GM12878 (cell line): ENCODE results near the gene PCDHGA8. TPM values are rescaled to one million over a fixed set of nuclear protein-coding genes. Genes with fewer than 3 reads are reported as not detected.

Experiments used
- LARP7 ChIP-seq: fragments of 450-650 bp; IDR thresholded peaks from 2 replicates; pipeline ENCODE4 v1.6.1; 2017; ENCODE audit warnings: mild to moderate bottlenecking
- MYB ChIP-seq: fragments of 150-350 bp; IDR thresholded peaks from 2 replicates; pipeline ENCODE4 v1.6.1; 2014; ENCODE audit warnings: mild to moderate bottlenecking, low read depth, low read length, borderline replicate concordance
- polyA plus RNA-seq, 11 experiments: library from polyadenylated mRNA; depleted of rRNA in 4 of 11; unstranded in 6 of 11; stranded (reverse) in 5 of 11; fragments of >200 nt; fragmentation: Nextera tagmentation in 4 of 11; fragmentation: Illumina TruSeq in 1 of 11; extraction: Ambion mirVana in 4 of 11; extraction: Trizol in 1 of 11; gene quantifications; 1 replicate in 1 of 11; 2 replicates in 10 of 11; pipeline versions ENCODE4 v1.2.1 to v1.2.3, GENCODE V29; 2011 to 2016; ENCODE audit warnings: inconsistent platforms in 2 of 11, missing spikeins in 2 of 11, low read depth in 1 of 11
- total RNA-seq, 4 experiments: library from RNA; depleted of rRNA in 3 of 4; stranded (reverse); fragments of >200 nt in 3 of 4; fragmentation: Illumina TruSeq in 1 of 4; extraction: Trizol in 1 of 4; gene quantifications; 2 replicates each; pipeline versions ENCODE4 v1.2.1 to v1.2.3, GENCODE V29; 2013 to 2021
- TF ChIP-seq, protein P1 (sequence below): fragments of 450-650 bp; IDR thresholded peaks from 2 replicates; pipeline ENCODE4 v1.6.1; 2017; ENCODE audit warnings: low read depth, mild to moderate bottlenecking, moderate library complexity
- TF ChIP-seq, protein P2 (sequence below): fragments of 450-650 bp; IDR thresholded peaks from 2 replicates; pipeline ENCODE4 v1.6.1; 2017; ENCODE audit warnings: mild to moderate bottlenecking
- TF ChIP-seq, protein P3 (sequence below): IDR thresholded peaks from 2 replicates; pipeline ENCODE4 v1.6.1; 2012; ENCODE audit warnings: mild to moderate bottlenecking, low read depth, low read length

The PCDHGA8 gene
- total and polyA plus RNA-seq, 10 of the 15 experiments (the other 5 are each of a cell fraction or from before 2014, with no cell fraction given), result 0.01 to 0.04 TPM; not detected in 8

DNA sequence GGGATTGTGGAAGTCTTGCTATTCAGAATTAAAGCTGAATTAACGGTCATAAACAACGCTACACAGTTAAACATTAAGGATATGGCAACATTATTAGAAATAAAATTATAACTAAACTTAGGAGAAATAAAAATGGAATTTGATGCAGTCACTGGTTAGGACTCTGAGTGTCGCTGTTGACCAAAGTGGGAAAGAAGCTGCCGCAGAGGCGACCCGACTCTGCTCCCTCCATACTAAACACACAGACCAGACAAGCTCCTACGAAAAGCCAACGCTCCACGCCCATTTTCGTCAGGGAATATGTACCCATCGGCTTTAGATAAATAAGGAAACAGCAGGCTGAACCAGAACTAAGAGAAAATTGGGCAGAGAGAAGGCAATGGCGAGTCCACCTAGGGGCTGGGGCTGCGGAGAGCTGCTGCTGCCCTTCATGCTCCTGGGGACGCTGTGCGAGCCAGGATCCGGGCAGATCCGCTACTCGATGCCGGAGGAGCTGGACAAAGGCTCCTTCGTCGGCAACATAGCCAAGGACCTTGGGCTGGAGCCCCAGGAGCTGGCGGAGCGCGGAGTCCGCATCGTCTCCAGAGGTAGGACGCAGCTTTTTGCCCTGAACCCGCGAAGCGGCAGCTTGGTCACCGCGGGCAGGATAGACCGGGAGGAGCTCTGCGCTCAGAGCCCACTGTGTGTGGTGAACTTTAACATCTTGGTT lies 28.3 kb upstream of the PCDHGA8 start, which contains the start of gene PCDHGA5 (continued):
- TF ChIP-seq, protein P1, sequence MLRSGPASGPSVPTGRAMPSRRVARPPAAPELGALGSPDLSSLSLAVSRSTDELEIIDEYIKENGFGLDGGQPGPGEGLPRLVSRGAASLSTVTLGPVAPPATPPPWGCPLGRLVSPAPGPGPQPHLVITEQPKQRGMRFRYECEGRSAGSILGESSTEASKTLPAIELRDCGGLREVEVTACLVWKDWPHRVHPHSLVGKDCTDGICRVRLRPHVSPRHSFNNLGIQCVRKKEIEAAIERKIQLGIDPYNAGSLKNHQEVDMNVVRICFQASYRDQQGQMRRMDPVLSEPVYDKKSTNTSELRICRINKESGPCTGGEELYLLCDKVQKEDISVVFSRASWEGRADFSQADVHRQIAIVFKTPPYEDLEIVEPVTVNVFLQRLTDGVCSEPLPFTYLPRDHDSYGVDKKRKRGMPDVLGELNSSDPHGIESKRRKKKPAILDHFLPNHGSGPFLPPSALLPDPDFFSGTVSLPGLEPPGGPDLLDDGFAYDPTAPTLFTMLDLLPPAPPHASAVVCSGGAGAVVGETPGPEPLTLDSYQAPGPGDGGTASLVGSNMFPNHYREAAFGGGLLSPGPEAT, result no peak
- TF ChIP-seq, protein P2, sequence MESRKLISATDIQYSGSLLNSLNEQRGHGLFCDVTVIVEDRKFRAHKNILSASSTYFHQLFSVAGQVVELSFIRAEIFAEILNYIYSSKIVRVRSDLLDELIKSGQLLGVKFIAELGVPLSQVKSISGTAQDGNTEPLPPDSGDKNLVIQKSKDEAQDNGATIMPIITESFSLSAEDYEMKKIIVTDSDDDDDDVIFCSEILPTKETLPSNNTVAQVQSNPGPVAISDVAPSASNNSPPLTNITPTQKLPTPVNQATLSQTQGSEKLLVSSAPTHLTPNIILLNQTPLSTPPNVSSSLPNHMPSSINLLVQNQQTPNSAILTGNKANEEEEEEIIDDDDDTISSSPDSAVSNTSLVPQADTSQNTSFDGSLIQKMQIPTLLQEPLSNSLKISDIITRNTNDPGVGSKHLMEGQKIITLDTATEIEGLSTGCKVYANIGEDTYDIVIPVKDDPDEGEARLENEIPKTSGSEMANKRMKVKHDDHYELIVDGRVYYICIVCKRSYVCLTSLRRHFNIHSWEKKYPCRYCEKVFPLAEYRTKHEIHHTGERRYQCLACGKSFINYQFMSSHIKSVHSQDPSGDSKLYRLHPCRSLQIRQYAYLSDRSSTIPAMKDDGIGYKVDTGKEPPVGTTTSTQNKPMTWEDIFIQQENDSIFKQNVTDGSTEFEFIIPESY, result no peak
- TF ChIP-seq, protein P3, sequence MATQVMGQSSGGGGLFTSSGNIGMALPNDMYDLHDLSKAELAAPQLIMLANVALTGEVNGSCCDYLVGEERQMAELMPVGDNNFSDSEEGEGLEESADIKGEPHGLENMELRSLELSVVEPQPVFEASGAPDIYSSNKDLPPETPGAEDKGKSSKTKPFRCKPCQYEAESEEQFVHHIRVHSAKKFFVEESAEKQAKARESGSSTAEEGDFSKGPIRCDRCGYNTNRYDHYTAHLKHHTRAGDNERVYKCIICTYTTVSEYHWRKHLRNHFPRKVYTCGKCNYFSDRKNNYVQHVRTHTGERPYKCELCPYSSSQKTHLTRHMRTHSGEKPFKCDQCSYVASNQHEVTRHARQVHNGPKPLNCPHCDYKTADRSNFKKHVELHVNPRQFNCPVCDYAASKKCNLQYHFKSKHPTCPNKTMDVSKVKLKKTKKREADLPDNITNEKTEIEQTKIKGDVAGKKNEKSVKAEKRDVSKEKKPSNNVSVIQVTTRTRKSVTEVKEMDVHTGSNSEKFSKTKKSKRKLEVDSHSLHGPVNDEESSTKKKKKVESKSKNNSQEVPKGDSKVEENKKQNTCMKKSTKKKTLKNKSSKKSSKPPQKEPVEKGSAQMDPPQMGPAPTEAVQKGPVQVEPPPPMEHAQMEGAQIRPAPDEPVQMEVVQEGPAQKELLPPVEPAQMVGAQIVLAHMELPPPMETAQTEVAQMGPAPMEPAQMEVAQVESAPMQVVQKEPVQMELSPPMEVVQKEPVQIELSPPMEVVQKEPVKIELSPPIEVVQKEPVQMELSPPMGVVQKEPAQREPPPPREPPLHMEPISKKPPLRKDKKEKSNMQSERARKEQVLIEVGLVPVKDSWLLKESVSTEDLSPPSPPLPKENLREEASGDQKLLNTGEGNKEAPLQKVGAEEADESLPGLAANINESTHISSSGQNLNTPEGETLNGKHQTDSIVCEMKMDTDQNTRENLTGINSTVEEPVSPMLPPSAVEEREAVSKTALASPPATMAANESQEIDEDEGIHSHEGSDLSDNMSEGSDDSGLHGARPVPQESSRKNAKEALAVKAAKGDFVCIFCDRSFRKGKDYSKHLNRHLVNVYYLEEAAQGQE, result no peak
- no peak for TF ChIP-seq LARP7
- no peak for TF ChIP-seq MYB
